KMS-11 (cell line): ENCODE data around the gene P2RY14.

Experiments used
- H2AFZ ChIP-seq: fragments of 200-600 bp; sonication (generic); 2 replicates; pipeline ENCODE4 v1.6.1; 2016; ENCODE audit warnings: antibody characterized with exemption, mixed run types, low read depth
- H3K27ac ChIP-seq: fragments of 200-600 bp; sonication (generic); 2 replicates; pipeline ENCODE4 v1.6.1; 2016; ENCODE audit warnings: mild to moderate bottlenecking, mixed run types
- H3K27me3 ChIP-seq: fragments of 200-600 bp; sonication (generic); 2 replicates; pipeline ENCODE4 v1.6.1; 2017; ENCODE audit warnings: mild to moderate bottlenecking, low read depth, mixed run types, moderate library complexity; ENCODE audit not compliant: insufficient read depth
- H3K36me3 ChIP-seq: fragments of 200-600 bp; sonication (generic); 2 replicates; pipeline ENCODE4 v1.6.1; 2017; ENCODE audit warnings: mild to moderate bottlenecking, mixed run types; ENCODE audit not compliant: insufficient read depth
- H3K4me1 ChIP-seq: fragments of 200-600 bp; sonication (generic); 2 replicates; pipeline ENCODE4 v1.6.1; 2016; ENCODE audit warnings: mild to moderate bottlenecking, low read depth, mixed run types; ENCODE audit not compliant: poor library complexity, severe bottlenecking
- H3K4me2 ChIP-seq: fragments of 200-600 bp; sonication (generic); 2 replicates; pipeline ENCODE4 v1.7.0; 2016; ENCODE audit warnings: mild to moderate bottlenecking, mixed run types
- H3K4me3 ChIP-seq: fragments of 200-600 bp; sonication (generic); IDR thresholded peaks from 2 replicates; pipeline ENCODE4 v1.6.1; 2017; ENCODE audit warnings: low read depth, low read length, mixed read lengths; ENCODE audit not compliant: insufficient read depth
- H3K79me2 ChIP-seq: fragments of 200-600 bp; sonication (generic); 2 replicates; pipeline ENCODE4 v1.6.1; 2016; ENCODE audit warnings: low read depth, mixed run types; ENCODE audit not compliant: insufficient read depth
- H3K9ac ChIP-seq: fragments of 200-600 bp; sonication (generic); 2 replicates; pipeline ENCODE4 v1.6.1; 2016; ENCODE audit warnings: mild to moderate bottlenecking, mixed run types
- H4K20me1 ChIP-seq: fragments of 200-600 bp; sonication (generic); 2 replicates; pipeline ENCODE4 v1.6.1; 2016; ENCODE audit warnings: mild to moderate bottlenecking, mixed run types; ENCODE audit not compliant: insufficient read depth
- CTCF ChIP-seq: fragments of 200-600 bp; sonication (generic); conservative IDR thresholded peaks from 2 replicates; pipeline ENCODE4 v1.6.1; 2017; ENCODE audit warnings: low read depth, mild to moderate bottlenecking, antibody characterized with exemption, low read length, moderate library complexity, mixed read lengths

P2RY14 gene

GRCh38 chr3:151282921-151283320 is 4.6 kb upstream of the P2RY14 start:
- Histone ChIP-seq H4K20me1 (no peaks in the 10 kb centered on the region), H3K27ac (no peak overlapping the region), H3K27me3 (no peaks in the 10 kb centered on the region), H2AFZ (no peak overlapping the region), H3K79me2 (no peaks in the 10 kb centered on the region), H3K36me3 (no peaks in the 10 kb centered on the region), H3K9ac (no peak overlapping the region), H3K4me1 (peaks cover 37% of the 10 kb centered on the region), H3K4me2 (0 out of 2 replicates have a peak overlapping the region, but pooled peaks have one; percentile 52), H3K4me3 (no peak overlapping the region)
- peak; percentile 90 for TF ChIP-seq CTCF

GRCh38 chr3:151281671-151282324 is 3.5 kb upstream of the P2RY14 start:
- H3K4me2 ChIP-seq: no peak overlapping the region
- H3K4me1 ChIP-seq: peaks cover 35% of the 10 kb centered on the region
- H3K4me3 ChIP-seq: no peak overlapping the region
- no peak overlapping the region for H3K9ac ChIP-seq
- H3K27ac ChIP-seq: no peak overlapping the region
- H4K20me1 ChIP-seq: no peaks in the 10 kb centered on the region
- no peak for TF ChIP-seq CTCF
- H3K79me2 ChIP-seq: no peaks in the 10 kb centered on the region
- no peak overlapping the region for H2AFZ ChIP-seq
- H3K27me3 ChIP-seq: no peaks in the 10 kb centered on the region
- no peaks in the 10 kb centered on the region for H3K36me3 ChIP-seq

GRCh38 chr3:151276687-151277042 is 1.7 kb downstream of the P2RY14 start:
- Histone ChIP-seq H3K4me1 (no peaks in the 10 kb centered on the region), H4K20me1 (no peaks in the 10 kb centered on the region), H3K27me3 (no peaks in the 10 kb centered on the region), H2AFZ (no peak overlapping the region), H3K4me3 (no peak overlapping the region), H3K36me3 (no peaks in the 10 kb centered on the region), H3K9ac (no peak overlapping the region), H3K4me2 (no peak overlapping the region), H3K79me2 (no peaks in the 10 kb centered on the region), H3K27ac (no peak overlapping the region)
- no peak for TF ChIP-seq CTCF

GRCh38 chr3:151276038-151276686 is 2.2 kb downstream of the P2RY14 start:
- H3K4me2 ChIP-seq: no peak overlapping the region
- no peaks in the 10 kb centered on the region for H3K79me2 ChIP-seq
- no peaks in the 10 kb centered on the region for H3K4me1 ChIP-seq
- H3K4me3 ChIP-seq: no peak overlapping the region
- no peak overlapping the region for H2AFZ ChIP-seq
- H3K27me3 ChIP-seq: no peaks in the 10 kb centered on the region
- no peak overlapping the region for H3K9ac ChIP-seq
- no peak for TF ChIP-seq CTCF
- H3K27ac ChIP-seq: no peak overlapping the region
- H3K36me3 ChIP-seq: no peaks in the 10 kb centered on the region
- no peaks in the 10 kb centered on the region for H4K20me1 ChIP-seq
